Uterus (tissue), 2 donors: ENCODE measurements around the gene BMPR1B.

Experiments used
- POLR2A ChIP-seq, 2 donors: fragments of 450-650 bp; IDR thresholded peaks; one replicate each; pipeline ENCODE4 v1.6.1; 2016; ENCODE audit warnings: antibody characterized with exemption in 2 of 2, mild to moderate bottlenecking in 1 of 2, moderate library complexity in 1 of 2
- TF ChIP-seq, protein P1 (sequence below), 4 experiments: fragments of 200-600 bp in 2 of 4; fragments of 450-650 bp in 2 of 4; sonication (generic) in 2 of 4; IDR thresholded peaks; one replicate each; pipeline ENCODE4 v1.5.1; 2016 to 2019; ENCODE audit warnings: antibody characterized with exemption in 4 of 4, mild to moderate bottlenecking in 2 of 4, moderate library complexity in 1 of 4

DNA sequence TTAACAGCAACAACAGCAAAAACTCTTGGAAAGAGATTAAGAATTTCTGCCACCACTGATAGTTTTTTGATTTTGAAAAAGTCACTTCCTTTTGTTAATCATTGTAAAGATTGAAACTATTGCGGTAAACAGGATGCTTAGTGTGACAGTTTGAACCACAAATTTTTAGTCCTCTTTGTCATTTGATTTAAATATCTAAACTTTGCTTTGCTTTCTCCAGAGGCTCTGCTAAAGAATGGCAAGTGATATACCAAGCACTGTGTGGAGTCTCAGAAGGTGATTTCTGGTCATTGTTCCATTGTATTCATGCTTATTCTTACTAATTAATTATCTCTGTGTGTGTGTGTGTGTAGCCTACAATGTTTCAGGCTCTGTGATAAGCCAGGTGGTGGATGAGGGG, 155.6 kb downstream of the BMPR1B start:
- TF ChIP-seq, protein P1, sequence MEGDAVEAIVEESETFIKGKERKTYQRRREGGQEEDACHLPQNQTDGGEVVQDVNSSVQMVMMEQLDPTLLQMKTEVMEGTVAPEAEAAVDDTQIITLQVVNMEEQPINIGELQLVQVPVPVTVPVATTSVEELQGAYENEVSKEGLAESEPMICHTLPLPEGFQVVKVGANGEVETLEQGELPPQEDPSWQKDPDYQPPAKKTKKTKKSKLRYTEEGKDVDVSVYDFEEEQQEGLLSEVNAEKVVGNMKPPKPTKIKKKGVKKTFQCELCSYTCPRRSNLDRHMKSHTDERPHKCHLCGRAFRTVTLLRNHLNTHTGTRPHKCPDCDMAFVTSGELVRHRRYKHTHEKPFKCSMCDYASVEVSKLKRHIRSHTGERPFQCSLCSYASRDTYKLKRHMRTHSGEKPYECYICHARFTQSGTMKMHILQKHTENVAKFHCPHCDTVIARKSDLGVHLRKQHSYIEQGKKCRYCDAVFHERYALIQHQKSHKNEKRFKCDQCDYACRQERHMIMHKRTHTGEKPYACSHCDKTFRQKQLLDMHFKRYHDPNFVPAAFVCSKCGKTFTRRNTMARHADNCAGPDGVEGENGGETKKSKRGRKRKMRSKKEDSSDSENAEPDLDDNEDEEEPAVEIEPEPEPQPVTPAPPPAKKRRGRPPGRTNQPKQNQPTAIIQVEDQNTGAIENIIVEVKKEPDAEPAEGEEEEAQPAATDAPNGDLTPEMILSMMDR (IDR thresholded peaks at IDR 0.05): no peak
- TF ChIP-seq POLR2A (IDR thresholded peaks at IDR 0.05): no peak
